Measurements from ENCODE around the gene CBFA2T3. TPM values are rescaled to one million over a fixed set of nuclear protein-coding genes. Genes with fewer than 3 reads are reported as not detected.

Gene CBFA2T3
- total and polyA plus RNA-seq, 2 of the 13 experiments (the other 11 are each of a cell fraction or from before 2014, with no cell fraction given): 0.05 TPM; not detected in 1

- WGBS (ENCODE audit: low lambda C conversion rate): 32% methylated on average over 21 of the region's 34 CpGs
- CTCF ChIA-PET (ENCODE audit: low intra/inter-chr PET ratio, low total read pairs): no interaction called here
- FAIRE-seq: no peak
- Histone ChIP-seq H3K4me2 (ENCODE audit: low read depth, low read length) (no peak overlapping the region), H2AFZ (ENCODE audit: low read length) (no peak overlapping the region), H4K20me1 (ENCODE audit: insufficient read depth, low read length) (peaks cover 19% of the 10 kb centered on the region; the same call in 1 of the 2 replicates), H3K4me3 (replicated peaks in 1 of 3; ENCODE audit: insufficient read depth in 1 of 3, low read depth in 2 of 3, low read length in 3 of 3) (no peak overlapping the region), H3K79me2 (ENCODE audit: insufficient read depth, low read length) (no peaks in the 10 kb centered on the region), H3K9me3 (ENCODE audit: low read length) (no peaks in the 10 kb centered on the region), H3K27me3 (ENCODE audit: control insufficient read depth in 1 of 2, insufficient read depth in 2 of 2, low read length in 2 of 2) (peaks cover 63 to 86% of the 10 kb centered on the region in 2 experiments), H3K9ac (ENCODE audit: insufficient read depth, low read depth, low read length) (no peak overlapping the region), H3K4me1 (ENCODE audit: insufficient read depth, low read length) (peaks cover 9% of the 10 kb centered on the region), H3K27ac (ENCODE audit: extremely low read length, insufficient read depth, low read length) (no peak overlapping the region), H3K36me3 (replicated peaks in 1 of 2; ENCODE audit: control insufficient read depth in 1 of 2, insufficient read depth in 2 of 2, low read length in 2 of 2) (no peaks in the 10 kb centered on the region)
- no TSS peak for BruUV-seq (replicated peaks)
- TF ChIP-seq, protein P1, sequence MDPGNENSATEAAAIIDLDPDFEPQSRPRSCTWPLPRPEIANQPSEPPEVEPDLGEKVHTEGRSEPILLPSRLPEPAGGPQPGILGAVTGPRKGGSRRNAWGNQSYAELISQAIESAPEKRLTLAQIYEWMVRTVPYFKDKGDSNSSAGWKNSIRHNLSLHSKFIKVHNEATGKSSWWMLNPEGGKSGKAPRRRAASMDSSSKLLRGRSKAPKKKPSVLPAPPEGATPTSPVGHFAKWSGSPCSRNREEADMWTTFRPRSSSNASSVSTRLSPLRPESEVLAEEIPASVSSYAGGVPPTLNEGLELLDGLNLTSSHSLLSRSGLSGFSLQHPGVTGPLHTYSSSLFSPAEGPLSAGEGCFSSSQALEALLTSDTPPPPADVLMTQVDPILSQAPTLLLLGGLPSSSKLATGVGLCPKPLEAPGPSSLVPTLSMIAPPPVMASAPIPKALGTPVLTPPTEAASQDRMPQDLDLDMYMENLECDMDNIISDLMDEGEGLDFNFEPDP (CRISPR knock-in tag; conservative IDR thresholded peaks at IDR 0.05): 0 out of 2 replicates have a peak, but pooled peaks have one; percentile 62
- TF ChIP-seq ZNF556 (CRISPR knock-in tag; IDR thresholded peaks at IDR 0.05; ENCODE audit: borderline replicate concordance): no peak
- no peak for ATAC-seq
- POLR2A ChIA-PET: no interaction called here
- DNase-seq (ENCODE audit: low spot score): no peak
- intact Hi-C loops (cut with micrococcal nuclease; ENCODE audit: unreplicated experiment) (no loop called here), in situ Hi-C loops (cut with HindIII; ENCODE audit: extremely low pct_ligation_motif_present, low pct_unique_long_range_greater_than_20kb) (loop anchor here (5.0 kb wide), 1 partner anchor 228 kb away; no protein-coding TSS in a partner anchor)
Observed at GRCh38 chr16:88939245-88939971, 37.6 kb downstream of the CBFA2T3 start.

GRCh38 chr16:88938777-88939244, 38.2 kb downstream of the CBFA2T3 start:
- H3K79me2 ChIP-seq (ENCODE audit: insufficient read depth, low read length): no peaks in the 10 kb centered on the region
- peaks cover 64 to 89% of the 10 kb centered on the region in 2 experiments for H3K27me3 ChIP-seq (ENCODE audit: control insufficient read depth in 1 of 2, insufficient read depth in 2 of 2, low read length in 2 of 2)
- H3K9ac ChIP-seq (ENCODE audit: insufficient read depth, low read depth, low read length): no peak overlapping the region
- no peak overlapping the region for H2AFZ ChIP-seq (ENCODE audit: low read length)
- intact Hi-C loops (cut with micrococcal nuclease; ENCODE audit: unreplicated experiment): no loop called here
- DNase-seq (ENCODE audit: low spot score): no peak
- no peak for FAIRE-seq
- 31% methylated on average over 13 of the region's 15 CpGs for WGBS (ENCODE audit: low lambda C conversion rate)
- no peaks in the 10 kb centered on the region for H3K36me3 ChIP-seq (replicated peaks in 1 of 2; ENCODE audit: control insufficient read depth in 1 of 2, insufficient read depth in 2 of 2, low read length in 2 of 2)
- H4K20me1 ChIP-seq (ENCODE audit: insufficient read depth, low read length): peaks cover 19% of the 10 kb centered on the region; the same call in 1 of the 2 replicates
- H3K9me3 ChIP-seq (ENCODE audit: low read length): no peaks in the 10 kb centered on the region
- BruUV-seq (replicated peaks): no TSS peak
- H3K4me1 ChIP-seq (ENCODE audit: insufficient read depth, low read length): peaks cover 9% of the 10 kb centered on the region
- no peak for TF ChIP-seq ERF (CRISPR knock-in tag; IDR thresholded peaks at IDR 0.05)
- TF ChIP-seq EZH2 (conservative IDR thresholded peaks at IDR 0.05; ENCODE audit: low read depth, low read length): 0 out of 2 replicates have a peak, but pooled peaks have one; percentile 58
- no peak for TF ChIP-seq CREB3 (CRISPR knock-in tag; IDR thresholded peaks at IDR 0.05)
- CTCF ChIA-PET (ENCODE audit: low intra/inter-chr PET ratio, low total read pairs): no interaction called here
- H3K4me2 ChIP-seq (ENCODE audit: low read depth, low read length): no peak overlapping the region
- in situ Hi-C loops (cut with HindIII; ENCODE audit: extremely low pct_ligation_motif_present, low pct_unique_long_range_greater_than_20kb): loop anchor here (5.0 kb wide), 1 partner anchor 228 kb away; no protein-coding TSS in a partner anchor
- no peak overlapping the region for H3K4me3 ChIP-seq (replicated peaks in 1 of 3; ENCODE audit: insufficient read depth in 1 of 3, low read depth in 2 of 3, low read length in 3 of 3)
- ATAC-seq: no peak
- POLR2A ChIA-PET: no interaction called here
- H3K27ac ChIP-seq (ENCODE audit: extremely low read length, insufficient read depth, low read length): no peak overlapping the region

All from HepG2 (cell line).